ENCODE data around the gene IL32. TPM values are rescaled to one million over a fixed set of nuclear protein-coding genes. Genes with fewer than 3 reads are reported as not detected.

Gene IL32
- total and polyA plus RNA-seq, 2 of the 4 experiments (the other 2 are of a cell fraction): 25.6 to 95.7 TPM

DNA sequence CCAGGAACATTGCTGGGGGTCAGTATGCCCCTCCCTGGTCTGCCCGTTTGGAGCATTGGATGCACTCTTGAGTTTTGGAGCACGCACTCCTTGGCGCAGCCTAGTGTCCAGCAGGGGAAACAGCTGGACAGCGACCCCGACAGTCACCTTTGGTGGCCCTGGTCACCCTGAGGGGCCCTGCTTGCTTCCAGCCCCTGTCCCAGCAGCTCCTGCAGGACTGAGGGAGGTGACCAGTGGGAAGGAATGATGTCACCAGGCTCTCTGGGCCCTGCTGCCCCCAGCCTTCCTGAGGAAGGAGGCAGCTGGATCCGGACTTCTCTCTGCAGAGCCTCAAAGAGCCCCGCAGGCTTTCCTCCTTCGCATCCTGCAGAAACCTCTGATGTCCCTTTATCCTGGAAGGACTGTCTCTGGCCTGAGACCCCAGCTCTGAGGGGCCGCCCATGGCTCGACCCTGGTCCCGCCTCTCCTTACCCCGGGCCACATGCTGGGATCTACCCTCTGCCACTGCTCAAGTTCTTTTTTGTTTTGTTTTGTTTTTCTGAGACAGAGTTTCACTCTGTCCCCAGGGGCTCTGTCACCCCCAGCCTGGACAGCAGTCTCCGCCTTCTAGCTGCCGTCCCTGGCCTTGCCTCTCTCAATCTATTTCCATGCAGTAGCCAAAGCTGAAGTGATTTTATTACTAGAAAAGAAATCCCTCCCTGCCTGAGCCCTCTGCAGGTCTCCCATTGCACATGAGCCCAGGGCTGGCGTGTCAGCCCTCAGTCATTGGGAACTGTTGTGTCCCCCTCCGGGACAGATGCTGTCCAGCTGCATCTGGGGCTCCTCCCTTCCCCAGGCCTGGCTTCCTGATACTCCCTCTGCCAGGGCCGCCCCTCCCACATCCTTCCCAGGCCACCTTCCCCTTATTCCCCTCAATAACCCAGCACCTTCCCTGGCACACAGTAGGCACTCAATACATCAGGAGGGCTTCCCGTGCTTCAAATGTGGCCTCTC is 22.1 kb downstream of the IL32 start:
- Histone ChIP-seq H3K18ac (ENCODE audit: low read depth, low read length) (no peak overlapping the region), H3K9ac (ENCODE audit: low read depth, low read length) (no peak overlapping the region), H3K27me3 (ENCODE audit: control insufficient read depth, insufficient read depth, low read length) (peaks cover 25% of the 10 kb centered on the region), H3K36me3 (ENCODE audit: control insufficient read depth, insufficient read depth, low read length) (no peaks in the 10 kb centered on the region), H2AK5ac (ENCODE audit: low read depth, low read length) (no peak overlapping the region), H2AK9ac (replicated peaks; ENCODE audit: low read depth, low read length, poor library complexity) (no peak overlapping the region), H3K9me3 (ENCODE audit: control insufficient read depth, insufficient read depth, low read length) (no peaks in the 10 kb centered on the region), H3K14ac (replicated peaks; ENCODE audit: low read depth, low read length) (no peak overlapping the region), H4K91ac (ENCODE audit: insufficient read depth, low read depth, low read length) (no peak overlapping the region), H2BK5ac (ENCODE audit: low read depth, low read length, poor library complexity, severe bottlenecking) (no peak overlapping the region), H3K4me1 (ENCODE audit: control insufficient read depth, insufficient read depth, low read length) (no peaks in the 10 kb centered on the region), H3K9me1 (ENCODE audit: insufficient read depth, low read length) (no peaks in the 10 kb centered on the region), H3K23ac (ENCODE audit: low read depth, low read length) (no peak overlapping the region), H3K27ac (ENCODE audit: insufficient read depth, low read length) (no peak overlapping the region), H3K4me2 (ENCODE audit: low read depth, low read length) (no peak overlapping the region), H2BK20ac (ENCODE audit: low read depth, low read length) (no peak overlapping the region), H4K20me1 (ENCODE audit: insufficient read depth, low read length) (no peaks in the 10 kb centered on the region), H4K5ac (ENCODE audit: low read depth, low read length) (no peak overlapping the region), H3K4ac (ENCODE audit: low read depth, low read length) (no peak overlapping the region), H4K8ac (ENCODE audit: low read depth in 2 of 2, low read length in 2 of 2) (no peak overlapping the region), H2BK15ac (ENCODE audit: low read depth, low read length) (no peak overlapping the region), H3K79me1 (ENCODE audit: low read depth in 1 of 2, low read length in 2 of 2) (no peaks in the 10 kb centered on the region), H3K56ac (ENCODE audit: extremely low read depth, insufficient read depth, low read length) (no peak overlapping the region), H2AFZ (replicated peaks; ENCODE audit: low read length, poor library complexity) (peak overlapping the region; percentile 39), H3K4me3 (ENCODE audit: insufficient read depth, low read depth, low read length) (no peak overlapping the region), H2BK120ac (ENCODE audit: low read depth, low read length) (no peak overlapping the region)
- DNase-seq (no peak), ATAC-seq (ENCODE audit: low read depth) (no peak)
- dilution Hi-C loops (cut with HindIII; ENCODE audit: low sequenced_read_pairs, unreplicated experiment) (no loop called here), in situ Hi-C loops (cut with MboI; ENCODE audit: low sequenced_read_pairs) (no loop called here), intact Hi-C loops (cut with micrococcal nuclease) (no loop called here)
- ChIA-PET POLR2A (ENCODE audit: unreplicated experiment) (no interaction called here), CTCF (no interaction called here)
- WGBS, 2 experiments (ENCODE audit: extremely low coverage in 2 of 2, insufficient read length in 1 of 2): 49% methylated on average over 7 of the region's 18 CpGs; no CpG with 5 or more reads in 1 of the 2 experiments
- TF ChIP-seq RFX5 (IDR thresholded peaks at IDR 0.05; ENCODE audit: low read depth, low read length): no peak
- TF ChIP-seq, protein P1, sequence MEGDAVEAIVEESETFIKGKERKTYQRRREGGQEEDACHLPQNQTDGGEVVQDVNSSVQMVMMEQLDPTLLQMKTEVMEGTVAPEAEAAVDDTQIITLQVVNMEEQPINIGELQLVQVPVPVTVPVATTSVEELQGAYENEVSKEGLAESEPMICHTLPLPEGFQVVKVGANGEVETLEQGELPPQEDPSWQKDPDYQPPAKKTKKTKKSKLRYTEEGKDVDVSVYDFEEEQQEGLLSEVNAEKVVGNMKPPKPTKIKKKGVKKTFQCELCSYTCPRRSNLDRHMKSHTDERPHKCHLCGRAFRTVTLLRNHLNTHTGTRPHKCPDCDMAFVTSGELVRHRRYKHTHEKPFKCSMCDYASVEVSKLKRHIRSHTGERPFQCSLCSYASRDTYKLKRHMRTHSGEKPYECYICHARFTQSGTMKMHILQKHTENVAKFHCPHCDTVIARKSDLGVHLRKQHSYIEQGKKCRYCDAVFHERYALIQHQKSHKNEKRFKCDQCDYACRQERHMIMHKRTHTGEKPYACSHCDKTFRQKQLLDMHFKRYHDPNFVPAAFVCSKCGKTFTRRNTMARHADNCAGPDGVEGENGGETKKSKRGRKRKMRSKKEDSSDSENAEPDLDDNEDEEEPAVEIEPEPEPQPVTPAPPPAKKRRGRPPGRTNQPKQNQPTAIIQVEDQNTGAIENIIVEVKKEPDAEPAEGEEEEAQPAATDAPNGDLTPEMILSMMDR (conservative IDR thresholded peaks at IDR 0.05; ENCODE audit: low read depth, low read length): 0 out of 2 replicates have a peak, but pooled peaks have one; percentile 14
- no TSS peak for BruUV-seq (replicated peaks)

All from IMR-90 (cell line).